Adipocyte (in vitro differentiated cells): ENCODE data around the gene VAV2.

Source experiments
- DNase-seq: peaks from one replicate; pipeline ENCODE4 v3.0.0-alpha.2; 2015; ENCODE audit warnings: low read depth
- H3K27me3 ChIP-seq: replicated peaks from 2 replicates; pipeline ENCODE4 v1.7.0; 2013; ENCODE audit warnings: mild to moderate bottlenecking, low read length, moderate library complexity; ENCODE audit not compliant: control insufficient read depth, insufficient read depth
- H3K36me3 ChIP-seq: 2 replicates; pipeline ENCODE4 v1.7.0; 2013; ENCODE audit warnings: low read length, mild to moderate bottlenecking, moderate library complexity; ENCODE audit not compliant: control insufficient read depth, insufficient read depth, severe bottlenecking
- H3K4me1 ChIP-seq: 2 replicates; pipeline ENCODE4 v1.7.0; 2013; ENCODE audit warnings: mild to moderate bottlenecking, low read length, moderate library complexity; ENCODE audit not compliant: control insufficient read depth, insufficient read depth
- H3K4me3 ChIP-seq: 2 replicates; pipeline ENCODE4 v1.7.0; 2013; ENCODE audit warnings: mild to moderate bottlenecking, low read length, moderate library complexity
- H3K9ac ChIP-seq: 2 replicates; pipeline ENCODE4 v1.7.0; 2013; ENCODE audit warnings: mild to moderate bottlenecking, low read length, moderate library complexity
- H3K9me3 ChIP-seq: 2 replicates; pipeline ENCODE4 v1.7.0; 2013; ENCODE audit warnings: mild to moderate bottlenecking, low read length, moderate library complexity; ENCODE audit not compliant: control insufficient read depth

Gene VAV2

GRCh38 chr9:134033516-134034214, 41.5 kb upstream of the VAV2 start:
- H3K9ac ChIP-seq = no peak overlapping the region
- no peaks in the 10 kb centered on the region for H3K27me3 ChIP-seq
- peaks cover 60% of the 10 kb centered on the region for H3K36me3 ChIP-seq
- no peaks in the 10 kb centered on the region for H3K9me3 ChIP-seq
- H3K4me3 ChIP-seq = no peak overlapping the region
- no peak for DNase-seq
- H3K4me1 ChIP-seq = peaks cover 3% of the 10 kb centered on the region

DNA sequence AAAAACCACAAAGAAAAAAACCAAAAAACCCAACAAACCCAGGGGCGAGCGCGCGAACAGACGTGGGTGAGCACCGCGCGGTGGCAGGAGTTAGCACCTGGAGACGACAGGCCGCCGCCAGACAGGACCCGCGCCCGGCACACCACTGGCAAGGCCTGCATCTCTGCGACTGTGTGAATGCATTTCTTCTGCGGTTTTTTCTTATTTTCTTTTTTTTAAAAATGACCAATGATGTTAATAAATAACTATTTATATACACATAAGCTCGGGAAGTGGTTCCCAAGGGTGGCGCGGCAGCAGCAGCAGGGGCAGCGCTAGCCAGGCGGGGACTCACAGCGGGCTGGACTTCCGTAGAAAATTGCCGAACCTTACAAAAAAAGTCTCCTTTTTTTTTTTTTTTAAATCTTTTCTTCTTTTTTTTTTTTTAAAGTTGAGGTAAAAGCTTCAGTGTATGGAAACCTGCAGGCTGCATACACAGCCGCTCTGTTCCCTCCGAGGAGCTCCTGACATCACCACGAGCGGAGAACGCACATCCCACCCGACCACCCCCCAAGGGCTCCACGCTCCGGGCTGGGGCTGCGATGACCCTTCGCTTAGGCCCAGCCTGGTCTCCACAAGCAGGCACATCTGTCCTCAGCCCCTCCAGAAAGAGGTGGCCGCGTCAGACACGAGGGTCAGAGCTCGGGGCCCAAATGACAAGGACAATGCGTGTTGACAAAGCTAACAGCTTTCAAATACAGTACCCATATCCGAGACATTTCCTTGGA, 40.5 kb upstream of the VAV2 start:
- no peak overlapping the region for H3K9ac ChIP-seq
- no peak overlapping the region for H3K4me3 ChIP-seq
- H3K4me1 ChIP-seq = peaks cover 4% of the 10 kb centered on the region
- H3K27me3 ChIP-seq = no peaks in the 10 kb centered on the region
- H3K9me3 ChIP-seq = no peaks in the 10 kb centered on the region
- H3K36me3 ChIP-seq = peaks cover 60% of the 10 kb centered on the region
- no peak for DNase-seq

DNA sequence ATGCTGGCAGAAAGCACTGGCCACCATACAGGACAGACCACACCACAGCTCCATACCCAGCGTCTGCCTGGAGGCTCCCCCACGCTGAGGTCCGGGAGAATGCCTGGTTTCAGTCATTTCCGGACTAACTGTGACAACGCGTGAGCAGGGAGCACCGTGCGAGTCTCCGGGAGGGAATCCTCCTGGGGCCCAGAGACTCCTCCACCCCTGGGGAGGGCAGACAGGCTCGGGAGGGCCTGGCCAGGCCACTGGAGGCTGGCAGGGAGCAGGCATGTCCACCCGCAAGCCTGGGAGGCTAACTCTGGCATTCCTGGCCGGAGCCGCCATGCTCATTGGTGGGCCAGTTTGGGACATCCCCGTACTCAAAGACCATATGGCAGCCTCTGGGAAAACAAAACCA, 39.7 kb upstream of the VAV2 start:
- DNase-seq = no peak
- H3K4me1 ChIP-seq = peaks cover 4% of the 10 kb centered on the region
- peaks cover 60% of the 10 kb centered on the region for H3K36me3 ChIP-seq
- no peak overlapping the region for H3K4me3 ChIP-seq
- H3K27me3 ChIP-seq = no peaks in the 10 kb centered on the region
- H3K9ac ChIP-seq = no peak overlapping the region
- no peaks in the 10 kb centered on the region for H3K9me3 ChIP-seq

DNA sequence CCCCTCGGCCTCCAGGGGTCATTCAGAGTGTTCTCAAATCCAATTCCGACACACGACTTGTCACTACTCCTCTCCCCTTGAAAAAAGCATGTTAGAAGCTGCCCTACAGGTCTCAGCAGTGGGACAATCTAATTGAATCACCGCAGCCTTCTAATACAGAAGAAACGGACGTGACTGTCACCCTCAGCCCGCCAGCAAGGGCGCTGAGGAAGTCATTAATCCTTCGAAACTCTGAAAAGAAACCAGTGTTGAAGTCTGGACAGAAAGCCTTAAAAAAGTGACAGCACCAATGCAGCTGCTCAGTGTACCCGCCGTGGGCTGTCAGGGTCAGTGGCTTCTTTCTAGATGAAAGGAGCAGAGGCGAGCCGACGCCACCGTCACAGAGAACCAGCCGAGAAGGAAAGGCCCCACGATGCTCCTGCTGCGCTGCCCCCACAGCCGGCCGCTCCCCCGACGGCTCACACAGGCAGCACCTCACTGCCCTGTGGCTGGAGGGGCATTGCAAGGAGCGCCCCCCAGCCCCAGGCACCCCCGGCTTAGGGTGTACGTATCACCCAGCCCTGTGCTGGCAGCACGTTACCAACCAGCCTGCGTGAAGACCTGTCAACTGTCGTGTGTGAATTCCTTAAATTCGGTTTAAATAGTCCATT, 38.8 kb upstream of the VAV2 start:
- Histone ChIP-seq H3K9ac (no peak overlapping the region), H3K4me1 (peaks cover 11% of the 10 kb centered on the region), H3K36me3 (peaks cover 54% of the 10 kb centered on the region), H3K9me3 (no peaks in the 10 kb centered on the region), H3K4me3 (no peak overlapping the region), H3K27me3 (no peaks in the 10 kb centered on the region)
- no peak for DNase-seq

GRCh38 chr9:134029248-134030226, 37.4 kb upstream of the VAV2 start:
- Histone ChIP-seq H3K9ac (no peak overlapping the region), H3K4me1 (peaks cover 11% of the 10 kb centered on the region), H3K36me3 (peaks cover 40% of the 10 kb centered on the region), H3K9me3 (no peaks in the 10 kb centered on the region), H3K27me3 (no peaks in the 10 kb centered on the region), H3K4me3 (no peak overlapping the region)
- no peak for DNase-seq

- H3K27me3 ChIP-seq = no peaks in the 10 kb centered on the region
- H3K9ac ChIP-seq = no peak overlapping the region
- H3K4me3 ChIP-seq = no peak overlapping the region
- peaks cover 14% of the 10 kb centered on the region for H3K4me1 ChIP-seq
- no peaks in the 10 kb centered on the region for H3K9me3 ChIP-seq
- no peak for DNase-seq
- peaks cover 32% of the 10 kb centered on the region for H3K36me3 ChIP-seq
Observed at GRCh38 chr9:134028575-134029247, 36.6 kb upstream of the VAV2 start.

DNA sequence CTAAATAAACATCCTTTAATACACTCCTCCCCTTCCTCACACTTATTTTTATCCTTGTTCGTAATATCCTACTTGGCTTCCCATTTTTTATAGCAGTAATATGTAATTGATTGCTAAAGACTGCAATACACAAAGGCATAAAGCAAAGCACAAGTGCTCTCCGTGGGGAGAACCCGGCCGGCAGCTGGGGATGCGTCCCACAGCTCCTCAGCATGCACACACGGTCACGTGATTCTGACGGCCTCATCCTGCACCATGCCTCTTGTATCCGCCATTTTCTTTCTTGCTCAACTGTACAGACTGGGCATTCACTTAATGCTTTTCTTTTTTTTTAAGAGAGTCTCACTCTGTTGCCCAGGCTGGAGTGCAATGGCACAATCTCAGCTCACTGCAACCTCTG, 36.0 kb upstream of the VAV2 start:
- no peak for DNase-seq
- H3K9me3 ChIP-seq = no peaks in the 10 kb centered on the region
- H3K27me3 ChIP-seq = no peaks in the 10 kb centered on the region
- H3K4me3 ChIP-seq = no peak overlapping the region
- peaks cover 26% of the 10 kb centered on the region for H3K36me3 ChIP-seq
- no peak overlapping the region for H3K9ac ChIP-seq
- peaks cover 14% of the 10 kb centered on the region for H3K4me1 ChIP-seq

DNA sequence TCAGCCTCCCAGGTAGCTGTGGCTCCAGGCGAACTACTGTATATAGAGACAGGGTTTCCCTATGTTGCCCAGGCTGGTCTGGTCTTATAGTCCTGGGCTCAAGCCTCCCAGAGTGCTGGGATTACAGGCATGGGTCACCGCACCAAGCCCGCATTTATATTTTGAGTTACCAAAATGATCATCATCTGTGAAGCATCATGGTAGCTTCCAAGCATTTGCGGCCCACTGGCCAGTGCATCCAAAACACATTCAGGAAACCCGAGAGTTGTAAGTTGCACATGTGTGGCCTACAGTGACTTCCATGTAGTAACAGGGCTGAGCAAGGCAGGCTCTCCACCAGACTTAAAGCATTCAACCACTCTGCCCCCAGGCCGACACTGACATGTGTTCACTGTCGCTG, 35.4 kb upstream of the VAV2 start:
- Histone ChIP-seq H3K36me3 (peaks cover 21% of the 10 kb centered on the region), H3K4me3 (no peak overlapping the region), H3K9ac (no peak overlapping the region), H3K9me3 (no peaks in the 10 kb centered on the region), H3K27me3 (no peaks in the 10 kb centered on the region), H3K4me1 (peaks cover 14% of the 10 kb centered on the region)
- no peak for DNase-seq

GRCh38 chr9:134026981-134027380, 34.9 kb upstream of the VAV2 start:
- H3K36me3 ChIP-seq = peaks cover 16% of the 10 kb centered on the region
- peaks cover 14% of the 10 kb centered on the region for H3K4me1 ChIP-seq
- no peak for DNase-seq
- no peaks in the 10 kb centered on the region for H3K9me3 ChIP-seq
- no peaks in the 10 kb centered on the region for H3K27me3 ChIP-seq
- H3K9ac ChIP-seq = no peak overlapping the region
- H3K4me3 ChIP-seq = no peak overlapping the region

DNA sequence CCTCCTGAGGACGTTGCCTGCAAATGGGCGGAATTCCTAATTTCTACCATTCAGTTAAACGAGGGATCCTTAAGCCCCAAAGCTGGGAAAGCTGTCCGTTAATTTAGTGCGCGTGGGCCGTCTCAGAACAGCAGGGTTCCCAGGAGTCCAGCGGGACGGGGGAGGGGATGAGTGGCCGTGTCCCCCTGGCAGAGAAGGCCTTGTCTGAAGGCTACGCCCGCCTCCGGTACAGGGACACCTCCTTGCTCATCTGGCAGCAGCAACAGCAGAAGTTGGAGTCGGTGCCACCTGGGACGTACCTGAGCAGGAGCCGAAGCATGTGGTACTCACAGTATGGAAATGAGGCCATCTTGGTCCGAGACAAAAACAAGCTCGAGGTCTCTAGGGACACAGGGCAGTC, 34.5 kb upstream of the VAV2 start:
- H3K9me3 ChIP-seq = no peaks in the 10 kb centered on the region
- peak overlapping the region; percentile 83 for H3K4me3 ChIP-seq
- peak overlapping the region; percentile 76 for H3K9ac ChIP-seq
- no peaks in the 10 kb centered on the region for H3K27me3 ChIP-seq
- H3K36me3 ChIP-seq = peaks cover 12% of the 10 kb centered on the region
- H3K4me1 ChIP-seq = peaks cover 14% of the 10 kb centered on the region
- DNase-seq = no peak
